Pulmonary artery endothelial cell (primary cell): ENCODE results near the gene PEDS1. TPM values are rescaled to one million over a fixed set of nuclear protein-coding genes. Genes with fewer than 3 reads are reported as not detected.
A peak's percentile ranks its signal among the peaks of the same experiment; 100 is the strongest.
"Not testable (repeated sequence)": the region's sequence is repeated elsewhere in the genome, so short reads cannot be mapped to it uniquely, and the experiment has no call there.

Source experiments
- DNase-seq: peaks from one replicate; pipeline ENCODE4 v3.0.0-alpha.2; 2011; ENCODE audit warnings: low read depth, low spot score
- total RNA-seq: library from RNA; depleted of rRNA; stranded (reverse); fragments of >200 nt; gene quantifications from 2 replicates; pipeline ENCODE4 v1.2.3, GENCODE V29; 2014

Gene PEDS1
- total RNA-seq, 1 donor from 2014 or later = 35.3 TPM

DNA sequence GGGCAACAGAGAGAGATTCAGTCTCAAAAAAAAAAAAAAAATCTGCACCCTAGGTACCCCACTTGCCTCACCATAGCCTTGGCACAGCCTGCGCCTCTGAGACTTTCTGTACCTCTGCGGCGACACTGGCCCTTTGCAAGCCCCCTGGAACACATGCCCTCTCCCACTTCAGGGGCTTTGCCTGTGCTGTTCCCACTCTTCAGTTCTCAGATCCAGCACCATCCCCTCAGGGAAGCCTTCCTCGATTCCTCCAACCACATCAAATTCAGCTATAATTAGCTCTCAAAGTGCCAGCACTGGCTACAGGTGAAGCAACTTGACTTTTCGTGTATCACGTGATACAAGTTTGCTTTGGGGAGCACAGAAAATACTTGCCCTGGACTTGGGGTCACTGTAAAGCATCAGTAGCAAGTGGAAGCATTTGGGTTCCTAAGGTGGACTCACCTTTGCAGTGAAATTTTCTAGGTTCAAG is 38.4 kb downstream of the PEDS1 start:
- no peak for DNase-seq

DNA sequence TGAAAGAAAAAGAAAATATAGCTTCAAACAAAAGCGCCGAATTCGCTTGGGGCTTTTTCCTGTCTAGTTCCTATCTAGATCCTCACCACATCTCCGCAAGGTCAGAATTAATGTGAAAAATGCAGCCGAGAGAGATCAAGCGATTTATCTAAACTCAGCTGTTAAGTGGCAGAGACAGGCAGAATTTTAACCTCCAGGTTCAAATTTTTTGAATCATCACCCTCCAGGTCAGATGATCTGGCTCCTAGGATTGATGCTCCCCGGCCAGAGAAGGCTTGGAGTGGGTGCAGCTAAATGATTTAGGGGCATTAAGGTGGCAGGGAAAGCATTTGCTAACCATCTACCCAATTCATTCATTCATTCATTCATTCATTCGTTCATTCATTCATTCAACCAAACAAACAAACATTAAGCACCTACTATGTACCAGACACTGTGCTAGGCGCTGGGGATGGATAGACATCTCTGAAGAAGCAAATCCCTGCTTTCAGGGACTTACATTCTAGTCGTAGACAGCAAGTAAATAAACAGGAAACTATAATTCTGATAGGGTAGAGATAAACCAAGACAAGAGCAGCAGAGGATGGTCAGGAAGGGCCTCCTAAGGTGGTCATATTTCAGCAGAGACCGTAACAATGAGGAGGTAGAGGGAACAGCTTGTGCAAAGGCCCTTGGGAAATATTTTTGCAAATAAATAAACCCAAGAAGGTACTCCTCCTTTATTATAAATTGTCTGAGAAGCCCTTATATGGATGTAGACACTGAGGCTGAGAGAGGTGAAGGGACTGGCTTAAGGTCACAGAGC is 39.9 kb downstream of the PEDS1 start:
- DNase-seq = no peak

DNA sequence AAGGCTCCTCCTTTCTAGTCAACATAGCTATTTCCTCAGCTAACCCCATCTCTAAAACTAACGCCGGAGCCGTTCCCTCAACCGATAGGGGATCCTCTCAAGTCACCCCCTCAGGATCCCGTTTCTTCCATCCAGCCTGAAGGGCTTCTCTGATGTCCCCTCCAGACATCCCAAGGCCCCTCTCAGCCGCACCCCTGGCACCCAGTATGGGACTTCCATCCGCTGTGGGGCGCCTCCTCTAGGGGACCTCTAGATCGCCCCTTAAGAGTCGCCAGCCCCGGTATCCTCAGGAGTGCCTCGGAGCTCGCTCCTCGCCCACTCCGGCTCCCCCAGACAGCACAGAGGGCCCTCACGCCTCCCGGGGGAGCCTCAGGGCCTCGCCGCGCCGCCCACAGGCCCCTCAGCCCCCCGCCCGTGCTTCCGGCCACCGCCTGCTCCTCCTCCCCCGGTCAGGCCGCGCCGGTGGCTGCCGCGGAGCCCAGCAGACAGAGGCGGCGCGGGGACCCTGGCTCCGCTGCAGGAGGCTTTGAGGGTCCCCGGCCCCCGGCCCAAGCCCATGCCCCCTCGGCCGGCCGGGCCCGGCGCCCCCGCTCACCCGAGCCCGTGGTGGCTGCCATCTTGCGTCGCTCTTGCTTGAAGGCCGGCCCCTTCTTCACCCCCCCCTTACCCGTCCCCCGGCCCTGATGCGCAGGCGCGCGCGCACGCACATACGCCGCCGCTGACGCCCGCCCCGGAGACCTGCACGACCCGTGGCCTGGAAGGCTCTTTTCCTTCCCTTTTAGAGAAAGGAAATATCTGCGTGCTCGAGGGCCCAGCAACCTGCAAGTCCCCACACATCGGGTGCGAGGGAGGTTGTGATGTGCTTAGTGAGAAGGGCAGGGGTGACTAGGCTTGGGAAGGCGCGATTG is 40.8 kb downstream of the PEDS1 start, which contains the start of gene UBE2V1:
Gene UBE2V1 (minus strand): TSS at position 639 of the 908 bp plus-strand sequence. CDS start 22 bp downstream, at position 617.
- DNase-seq = peak; percentile 62

DNA sequence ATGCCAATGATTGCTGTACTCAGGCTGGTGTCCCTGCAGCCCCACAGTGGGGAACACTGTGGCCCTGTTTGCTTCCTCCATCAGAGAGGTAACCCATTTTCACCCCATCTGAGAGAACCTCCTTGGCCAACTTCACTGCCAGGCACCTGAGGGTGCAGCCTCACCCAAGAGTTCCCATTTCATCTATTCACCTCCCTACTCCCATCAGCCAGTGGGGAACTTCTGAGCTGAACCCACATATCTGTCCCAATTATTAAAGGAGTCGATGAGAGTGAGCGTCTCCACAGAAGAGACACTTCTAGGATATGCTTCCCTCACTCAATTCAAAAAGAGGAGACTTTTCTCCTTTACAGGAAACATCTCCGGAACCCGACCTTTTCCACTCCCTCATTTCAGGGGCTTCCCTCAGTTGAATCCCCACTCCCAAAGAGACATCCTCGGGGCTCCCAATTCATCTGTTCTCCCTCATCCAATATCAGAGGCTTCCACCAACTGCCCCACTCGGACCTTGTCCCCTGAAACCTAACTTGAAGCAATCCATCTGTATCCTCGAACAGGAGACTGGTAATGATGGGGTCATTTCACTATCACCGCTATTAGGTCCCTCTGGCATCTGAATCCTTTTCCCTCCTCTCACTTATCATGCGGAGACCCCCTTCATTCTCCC is 41.6 kb downstream of the PEDS1 start:
- no peak for DNase-seq

DNA sequence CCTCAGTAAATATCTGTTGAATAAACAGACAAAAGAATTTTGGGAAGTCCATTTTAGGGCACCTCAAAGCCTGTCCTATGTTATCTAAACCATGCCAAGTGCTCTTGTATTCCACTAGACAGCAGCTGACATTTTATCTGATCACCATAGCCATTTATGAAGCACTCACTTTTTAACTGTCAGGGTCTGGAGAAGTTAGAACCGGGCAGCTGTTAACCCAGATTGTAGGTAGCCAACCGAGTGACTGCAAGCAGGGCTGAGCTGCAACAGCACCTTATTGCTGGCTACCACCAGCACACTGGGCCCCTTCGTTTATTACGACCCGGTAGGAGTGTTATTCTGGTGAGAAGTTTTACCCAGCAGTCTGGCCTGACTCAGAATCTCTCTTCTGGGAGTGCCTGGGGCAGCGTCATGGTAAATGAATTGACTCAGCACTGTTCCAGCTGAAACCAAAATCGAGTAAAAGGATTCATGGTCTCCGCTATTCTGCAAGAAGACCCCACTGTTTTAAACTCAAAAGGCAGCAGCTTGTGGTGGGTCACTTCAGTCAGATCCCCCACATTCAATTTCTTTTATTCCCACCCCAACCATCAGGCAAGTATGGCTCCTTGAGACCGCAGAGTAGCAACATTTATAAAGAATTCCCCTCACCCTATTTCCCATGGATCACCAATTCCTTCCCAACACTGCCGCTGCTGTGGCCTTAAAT is 42.2 kb downstream of the PEDS1 start:
- DNase-seq = no peak

DNA sequence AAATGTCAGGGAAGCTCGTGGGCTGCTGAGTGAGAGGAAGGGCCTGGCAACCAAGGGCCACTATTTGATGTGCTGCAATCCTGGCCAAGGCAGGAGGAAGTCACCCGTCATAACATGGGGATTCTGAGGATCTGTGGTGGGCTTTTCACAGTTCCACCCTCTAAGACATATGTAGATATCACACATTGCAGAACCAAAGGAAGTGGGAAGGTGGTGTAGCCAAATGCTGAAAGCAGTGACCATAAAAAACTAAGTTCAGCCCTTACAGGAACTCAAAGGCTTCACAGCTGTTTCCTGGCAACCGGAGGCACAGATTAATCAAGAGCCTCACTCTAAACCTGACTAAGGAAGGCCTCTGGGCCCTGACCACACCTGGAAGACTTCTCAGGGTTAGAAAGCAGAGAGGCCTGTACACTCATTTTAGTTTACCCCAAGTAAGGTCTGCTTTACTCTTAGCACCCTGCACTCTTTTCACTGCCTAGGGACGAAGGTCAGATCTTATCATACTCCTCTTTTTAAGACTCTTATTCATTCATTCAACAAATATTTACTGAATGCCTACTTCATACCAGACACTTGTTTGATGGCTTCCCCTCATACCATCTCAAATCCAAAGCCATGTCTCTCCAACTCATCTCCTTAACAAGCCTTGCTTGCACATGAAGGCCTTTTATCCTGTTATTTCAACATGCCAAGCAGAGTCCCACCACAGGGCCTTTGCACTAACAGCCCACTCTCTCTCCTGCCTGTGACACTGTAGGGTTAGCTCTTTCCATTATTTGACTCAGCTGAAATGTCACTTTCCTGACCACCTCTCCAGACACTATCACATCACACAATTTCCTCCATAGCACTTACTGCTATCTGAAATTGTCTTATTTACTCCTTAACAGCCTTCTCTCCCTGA is 43.1 kb downstream of the PEDS1 start:
- peak; percentile 50 for DNase-seq

DNA sequence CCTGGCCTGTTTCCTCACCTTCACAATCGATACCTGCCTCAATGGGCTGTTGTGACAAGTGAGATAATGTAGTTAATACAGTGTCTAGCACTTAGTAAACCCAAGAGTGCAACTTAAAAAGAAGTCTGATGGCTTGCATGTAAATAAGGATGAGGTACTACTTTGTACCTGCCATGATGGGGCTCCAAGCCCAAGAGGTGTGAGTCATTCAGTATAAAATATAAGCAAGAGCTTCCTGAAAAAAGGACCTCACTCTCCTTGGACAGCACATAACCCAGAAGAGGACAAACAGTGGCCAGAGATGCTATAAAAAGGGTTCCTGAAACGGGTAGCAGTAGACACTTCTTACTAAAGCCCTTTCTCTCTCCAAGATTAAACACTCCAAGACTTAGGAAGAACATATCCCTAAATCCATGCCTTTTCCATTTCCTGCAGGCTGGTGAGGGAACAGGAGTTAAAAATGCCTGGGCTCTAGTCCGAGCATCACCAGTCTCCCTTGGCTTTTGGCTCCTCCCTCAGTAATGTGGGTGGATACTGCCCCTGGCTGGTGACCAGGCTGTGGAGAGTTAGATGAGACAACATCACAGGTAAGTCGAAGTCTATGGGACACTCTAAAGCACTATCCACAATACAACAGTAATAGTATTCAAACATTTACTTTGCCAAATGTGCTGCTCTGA is 44.8 kb downstream of the PEDS1 start:
- DNase-seq = no peak

DNA sequence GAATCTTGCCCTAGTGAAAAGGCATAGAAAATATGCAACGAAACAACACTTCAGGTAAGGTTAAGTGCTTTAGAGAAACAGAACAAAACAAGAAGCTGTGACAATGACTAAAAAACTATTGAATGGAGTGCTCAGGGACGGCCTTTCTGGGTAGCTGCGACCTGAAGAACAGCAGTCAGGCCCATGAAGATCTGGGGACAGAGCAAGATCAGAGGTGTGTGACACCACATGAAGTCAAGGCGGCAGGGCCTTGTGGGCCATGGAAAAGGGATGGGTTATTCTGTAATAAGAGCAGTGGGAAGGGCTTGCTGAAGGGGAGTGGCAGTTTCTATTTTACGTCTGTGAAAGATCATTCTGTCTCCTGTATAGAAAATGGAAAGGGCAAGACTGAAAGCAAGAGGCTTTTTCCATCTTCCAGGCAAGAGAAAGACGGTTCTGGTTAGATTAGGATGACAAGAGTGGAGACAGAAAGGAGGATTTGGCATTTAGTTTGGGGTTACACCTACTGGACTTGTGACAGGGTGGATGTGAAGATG is 45.7 kb downstream of the PEDS1 start:
- no peak for DNase-seq

DNA sequence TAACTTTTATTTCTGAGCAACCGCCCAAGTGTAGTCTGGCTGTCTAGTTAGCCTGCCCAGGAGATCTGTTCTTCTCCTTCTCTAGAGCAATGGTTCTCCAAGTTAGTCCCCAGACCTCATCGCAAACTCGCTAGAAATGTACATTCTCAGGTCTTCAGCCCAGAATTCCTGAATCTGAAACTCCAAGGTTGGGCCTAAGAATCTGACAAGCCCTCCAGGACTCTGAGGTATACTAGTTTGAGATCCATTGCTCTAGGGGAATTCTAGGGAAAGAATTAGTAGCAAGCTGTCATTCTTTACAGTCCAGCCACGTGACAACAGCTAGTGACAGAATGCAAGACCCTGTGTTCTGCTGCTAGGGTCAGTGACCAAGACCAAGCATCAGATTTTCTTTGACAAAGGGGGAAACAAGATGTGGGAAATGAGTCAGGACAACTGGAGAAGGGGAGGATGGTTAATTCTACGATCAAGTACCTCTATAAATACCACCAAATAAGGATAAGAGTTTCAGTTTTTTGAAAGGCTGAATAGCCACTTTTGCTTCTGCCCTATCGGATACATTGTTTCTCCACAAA is 46.4 kb downstream of the PEDS1 start:
- DNase-seq = peak; percentile 50

DNA sequence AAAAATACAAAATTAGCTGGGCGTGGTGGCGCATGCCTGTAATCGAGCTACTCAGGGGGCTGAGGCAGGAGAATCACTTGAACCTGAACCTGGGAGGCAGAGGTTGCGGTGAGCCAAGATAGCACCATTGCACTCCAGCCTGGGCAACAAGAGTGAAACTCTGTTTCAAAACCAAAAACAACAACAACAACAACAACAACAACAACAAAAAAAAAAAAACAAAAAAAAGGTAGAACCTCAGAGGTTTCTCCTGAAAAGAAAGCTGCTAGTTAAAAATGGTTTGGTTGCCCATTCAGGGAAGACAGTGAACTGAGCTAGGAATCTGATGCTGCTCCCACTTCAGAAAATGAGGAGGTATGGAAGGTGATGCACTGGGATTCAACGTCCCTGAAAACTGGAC is 46.9 kb downstream of the PEDS1 start:
- DNase-seq = not testable (repeated sequence)

Other genes with a start within 250 kb of the PEDS1 start
- gene SPATA2, start 238.2 kb downstream of the PEDS1 start, total RNA-seq = 1.2 and 1.3 TPM in 2 replicates
- gene RNF114, start 217.3 kb downstream of the PEDS1 start, total RNA-seq = 33.2 and 40.8 TPM in 2 replicates
- 0.86 and 2.1 TPM in 2 replicates for gene SNAI1, start 170.7 kb downstream of the PEDS1 start, total RNA-seq
- gene UBE2V1, start 40.6 kb downstream of the PEDS1 start, total RNA-seq = 38.1 and 46.9 TPM in 2 replicates
- 9.6 and 12.1 TPM in 2 replicates for gene CEBPB, start 37.1 kb upstream of the PEDS1 start, total RNA-seq